HG03064 (cell line): ENCODE measurements around the gene WDTC1.
"Not testable (repeated sequence)": the region's sequence is repeated elsewhere in the genome, so short reads cannot be mapped to it uniquely, and the experiment has no call there.

Source experiments
- ATAC-seq: cut with Tn5 transposase; IDR thresholded peaks from one replicate; pipeline ENCODE4 v1.9.1; 2021; ENCODE audit warnings: low read depth; ENCODE audit not compliant: unreplicated experiment

Gene WDTC1, protein sequence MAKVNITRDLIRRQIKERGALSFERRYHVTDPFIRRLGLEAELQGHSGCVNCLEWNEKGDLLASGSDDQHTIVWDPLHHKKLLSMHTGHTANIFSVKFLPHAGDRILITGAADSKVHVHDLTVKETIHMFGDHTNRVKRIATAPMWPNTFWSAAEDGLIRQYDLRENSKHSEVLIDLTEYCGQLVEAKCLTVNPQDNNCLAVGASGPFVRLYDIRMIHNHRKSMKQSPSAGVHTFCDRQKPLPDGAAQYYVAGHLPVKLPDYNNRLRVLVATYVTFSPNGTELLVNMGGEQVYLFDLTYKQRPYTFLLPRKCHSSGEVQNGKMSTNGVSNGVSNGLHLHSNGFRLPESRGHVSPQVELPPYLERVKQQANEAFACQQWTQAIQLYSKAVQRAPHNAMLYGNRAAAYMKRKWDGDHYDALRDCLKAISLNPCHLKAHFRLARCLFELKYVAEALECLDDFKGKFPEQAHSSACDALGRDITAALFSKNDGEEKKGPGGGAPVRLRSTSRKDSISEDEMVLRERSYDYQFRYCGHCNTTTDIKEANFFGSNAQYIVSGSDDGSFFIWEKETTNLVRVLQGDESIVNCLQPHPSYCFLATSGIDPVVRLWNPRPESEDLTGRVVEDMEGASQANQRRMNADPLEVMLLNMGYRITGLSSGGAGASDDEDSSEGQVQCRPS

DNA sequence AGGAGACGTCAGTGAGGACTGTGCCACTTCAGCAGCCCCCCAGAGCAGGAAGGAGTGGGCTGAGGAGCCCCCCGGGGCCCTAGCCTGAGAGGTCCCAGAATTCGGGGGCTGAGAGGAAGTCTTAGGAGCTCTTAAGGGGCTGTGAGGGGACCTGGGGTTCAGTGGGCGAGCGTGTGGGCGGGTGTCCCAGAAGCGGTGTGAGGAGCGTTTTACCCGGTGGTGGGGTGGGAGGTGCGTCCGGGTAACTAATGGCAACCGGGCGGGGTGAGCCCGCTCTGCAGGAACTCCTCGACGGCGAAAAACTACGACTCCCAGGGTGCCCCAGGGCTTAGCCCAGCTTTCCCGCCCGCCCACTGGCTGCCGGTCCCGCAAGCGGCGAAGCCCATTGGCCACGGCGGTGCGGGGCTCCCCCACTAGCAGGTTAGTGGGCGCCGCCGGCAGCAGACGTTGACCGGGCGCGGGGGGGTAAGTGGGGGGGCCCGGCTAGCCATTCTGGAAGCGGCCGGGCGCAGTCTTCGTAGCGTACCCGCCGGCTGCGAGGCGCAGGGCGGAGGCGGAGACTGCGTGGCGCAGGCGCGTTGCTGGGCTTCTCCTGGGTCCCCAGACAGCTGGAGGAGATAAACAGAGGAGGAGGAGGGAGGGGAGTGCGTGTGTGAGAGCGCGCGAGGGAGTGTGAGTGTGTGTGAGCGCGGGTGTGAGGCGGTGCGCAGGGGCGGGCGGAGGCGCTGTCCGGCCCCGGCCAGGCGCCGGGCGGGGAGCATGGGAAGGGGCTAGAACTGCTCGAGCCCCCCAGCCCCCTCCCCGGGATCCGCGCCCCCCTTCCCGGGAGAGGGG lies at the start of gene WDTC1:
WDTC1 (plus strand) TSS at position 584 of the 834 bp plus-strand sequence. CDS start 26,423 bp downstream, outside the sequence.
- peak; percentile 90 for ATAC-seq

DNA sequence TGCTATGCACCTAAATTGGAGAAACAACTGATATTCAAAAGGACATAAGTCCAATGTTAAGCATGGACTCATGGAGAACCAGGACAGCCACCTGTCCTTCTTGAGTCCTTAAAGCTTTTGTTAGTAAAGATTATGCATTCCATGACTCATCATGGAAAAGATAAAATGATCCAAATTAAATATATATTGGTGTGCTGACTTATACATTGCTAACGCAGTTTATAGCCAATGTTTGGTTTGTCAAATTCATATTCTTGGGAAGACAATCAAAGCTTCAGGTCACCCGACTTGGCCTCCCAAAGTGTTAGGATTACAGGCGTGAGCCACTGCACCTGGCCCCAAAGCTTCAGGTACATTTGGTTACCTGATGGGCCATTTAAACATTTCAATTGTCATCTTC lies 49.8 kb upstream of the WDTC1 start:
- not testable (repeated sequence) for ATAC-seq

- no peak for ATAC-seq
These were observed 42.3 kb upstream of the WDTC1 start for GRCh38 chr1:27192039-27192529.

- ATAC-seq: no peak
These were observed 41.2 kb upstream of the WDTC1 start for GRCh38 chr1:27193194-27193593.

DNA sequence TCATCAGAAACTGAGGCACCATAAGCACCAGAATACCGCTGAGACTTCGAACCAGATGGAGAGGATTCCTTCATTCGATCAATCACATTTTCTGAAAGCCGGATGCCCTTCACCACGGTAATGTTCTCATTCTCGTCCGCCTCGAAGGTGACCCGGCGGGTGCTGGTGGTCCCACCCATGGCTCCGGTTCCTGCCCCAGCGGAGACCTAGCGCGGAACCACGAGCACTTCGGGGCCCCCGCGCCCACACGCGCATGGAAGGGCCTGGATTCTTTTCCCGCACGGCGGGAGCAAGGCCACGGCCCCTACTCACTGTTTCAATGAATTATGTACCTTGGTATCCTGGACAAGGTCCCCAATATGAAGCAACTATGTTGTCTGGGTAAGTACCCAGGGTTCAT lies 33.1 kb upstream of the WDTC1 start:
- no peak for ATAC-seq

DNA sequence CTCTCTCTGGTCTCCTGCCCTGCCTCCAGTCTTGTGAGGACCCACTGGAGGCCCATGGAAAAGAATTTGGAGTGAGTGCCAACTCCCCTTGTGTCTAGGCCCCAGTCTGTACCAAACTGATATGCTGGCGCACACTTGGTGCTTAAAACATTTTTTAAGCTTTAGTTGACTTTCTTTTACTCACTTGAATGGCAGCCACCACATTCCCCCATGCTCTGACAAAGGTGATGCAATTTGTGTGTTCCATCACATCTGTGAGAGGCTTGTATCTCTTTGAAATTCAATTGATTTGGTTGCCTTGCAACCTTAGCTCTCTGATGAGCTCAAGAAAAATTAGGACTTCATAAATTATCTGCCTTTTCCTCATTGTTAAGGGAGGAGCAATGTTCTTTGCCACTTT lies 30.5 kb upstream of the WDTC1 start:
- no peak for ATAC-seq

DNA sequence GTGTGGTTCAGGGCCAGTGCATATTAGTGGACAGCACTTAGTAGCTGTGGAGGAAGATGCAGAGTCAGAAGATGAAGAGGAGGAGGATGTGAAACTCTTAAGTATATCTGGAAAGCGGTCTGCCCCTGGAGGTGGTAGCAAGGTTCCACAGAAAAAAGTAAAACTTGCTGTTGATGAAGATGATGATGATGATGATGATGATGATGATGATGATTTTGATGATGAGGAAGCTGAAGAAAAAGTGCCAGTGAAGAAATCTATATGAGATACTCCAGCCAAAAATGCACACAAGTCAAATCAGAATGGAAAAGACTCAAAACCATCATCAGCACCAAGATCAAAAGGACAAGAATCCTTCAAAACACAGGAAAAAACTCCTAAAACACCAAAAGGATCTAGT lies 27.2 kb upstream of the WDTC1 start:
- ATAC-seq: not testable (repeated sequence)

DNA sequence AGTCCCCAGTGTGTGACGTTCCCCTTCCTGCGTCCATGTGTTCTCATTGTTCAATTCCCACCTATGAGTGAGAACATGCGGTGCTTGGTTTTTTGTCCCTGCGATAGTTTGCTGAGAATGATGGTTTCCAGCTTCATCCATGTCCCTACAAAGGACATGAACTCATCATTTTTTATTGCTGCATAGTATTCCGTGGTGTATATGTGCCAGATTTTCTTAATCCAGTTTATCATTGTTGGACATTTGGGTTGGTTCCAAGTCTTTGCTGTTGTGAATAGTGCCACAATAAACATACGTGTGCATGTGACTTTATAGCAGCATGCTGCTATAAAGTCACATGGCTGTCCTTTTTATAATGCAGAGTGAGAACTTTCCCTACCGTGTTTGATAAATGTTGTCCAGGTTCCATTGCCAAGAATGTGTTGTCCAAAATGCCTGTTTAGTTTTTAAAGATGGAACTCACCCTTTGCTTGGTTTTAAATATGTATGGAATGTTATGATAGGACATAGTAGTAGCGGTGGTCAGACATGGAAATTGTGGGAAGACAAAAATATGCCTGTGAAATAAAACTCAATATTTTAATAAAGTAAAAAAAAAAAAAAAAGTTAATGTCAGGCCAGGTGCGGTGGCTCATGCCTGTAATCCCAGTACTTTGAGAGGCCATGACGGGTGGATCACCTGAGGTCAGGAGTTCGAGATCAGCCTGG lies 26.1 kb upstream of the WDTC1 start:
- ATAC-seq: not testable (repeated sequence)

GRCh38 chr1:27216466-27216865 lies 18.0 kb upstream of the WDTC1 start:
- ATAC-seq: no peak

DNA sequence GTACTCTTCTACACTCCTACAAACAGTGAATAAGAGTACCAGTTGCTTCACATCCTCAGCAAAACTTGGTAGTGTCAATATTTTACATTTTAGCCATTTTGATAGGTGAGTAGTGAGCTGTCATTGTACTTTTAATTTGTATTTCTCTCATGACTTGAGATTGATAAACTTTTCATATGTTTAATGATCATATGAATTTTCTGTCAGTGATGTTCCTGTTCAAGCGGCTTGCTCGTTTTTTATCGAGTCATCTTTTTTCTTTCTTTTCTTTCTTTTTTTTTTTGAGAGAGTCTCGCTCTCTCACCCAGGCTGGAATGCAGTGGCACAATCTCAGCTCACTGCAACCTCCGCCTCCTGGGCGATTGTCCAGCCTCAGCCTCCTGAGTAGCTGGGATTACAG lies 17.0 kb upstream of the WDTC1 start:
- no peak for ATAC-seq

DNA sequence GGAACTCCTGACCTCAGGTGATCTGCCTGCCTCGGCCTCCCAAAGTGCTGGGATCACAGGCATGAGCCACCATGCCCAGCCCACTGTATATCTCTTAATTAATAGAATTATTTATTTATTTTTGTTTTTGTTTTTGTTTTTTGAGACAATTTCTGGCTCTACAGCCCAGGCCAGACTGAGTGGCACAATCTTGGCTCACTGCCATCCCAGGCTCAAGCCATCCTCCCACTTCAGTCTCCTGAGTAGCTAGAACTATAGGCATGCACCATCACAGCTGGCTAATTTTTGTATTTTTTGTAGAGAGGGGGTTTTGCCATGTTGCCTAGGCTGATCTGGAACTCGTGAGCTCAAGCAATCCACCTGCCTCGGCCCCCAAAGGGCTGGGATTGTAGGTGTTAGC lies 15.7 kb upstream of the WDTC1 start:
- ATAC-seq: no peak

DNA sequence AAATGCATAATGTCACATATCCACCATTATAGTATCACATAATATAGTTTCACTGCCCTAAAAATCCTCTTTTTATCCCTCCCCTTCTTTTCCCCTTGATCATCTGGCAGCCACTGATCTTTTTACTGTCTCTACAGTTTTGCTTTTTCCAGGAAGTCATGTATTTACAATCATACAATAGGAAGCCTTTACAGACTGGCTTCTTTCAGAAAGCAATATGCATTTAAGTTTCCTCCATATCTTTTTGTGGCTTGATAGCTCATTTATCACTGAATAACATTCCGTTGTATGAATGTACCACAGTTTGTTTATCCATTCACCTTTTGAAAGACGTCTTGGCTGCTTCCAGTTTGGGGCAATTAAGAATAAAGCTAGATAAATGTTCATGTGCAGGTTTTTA lies 14.3 kb upstream of the WDTC1 start:
- no peak for ATAC-seq

- not testable (repeated sequence) for ATAC-seq
These were observed 13.5 kb upstream of the WDTC1 start for GRCh38 chr1:27220702-27221497.

- no peak for ATAC-seq
These were observed 8.8 kb upstream of the WDTC1 start for GRCh38 chr1:27225621-27226020.

DNA sequence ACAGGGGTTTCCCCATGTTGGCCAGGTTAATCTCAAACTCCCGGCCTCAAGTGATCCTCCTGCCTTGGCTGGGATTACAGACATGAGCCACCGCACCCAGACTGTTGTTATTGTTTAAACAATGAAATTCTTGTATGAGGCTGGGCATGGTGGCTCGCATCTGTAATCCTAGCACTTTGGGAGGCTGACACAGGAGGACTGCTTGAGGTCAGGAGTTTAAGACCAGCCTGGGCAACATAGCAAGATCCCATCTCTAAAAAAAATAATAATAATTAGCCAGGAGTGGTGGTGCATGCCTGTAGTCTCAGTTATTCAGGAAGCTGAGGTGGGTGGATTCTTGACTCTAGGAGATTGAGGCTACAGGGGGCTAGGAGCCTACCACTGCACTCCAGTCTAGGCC lies 6.7 kb upstream of the WDTC1 start:
- ATAC-seq: no peak

- no peak for ATAC-seq
These were observed 774 bp upstream of the WDTC1 start for GRCh38 chr1:27233667-27234048.

DNA sequence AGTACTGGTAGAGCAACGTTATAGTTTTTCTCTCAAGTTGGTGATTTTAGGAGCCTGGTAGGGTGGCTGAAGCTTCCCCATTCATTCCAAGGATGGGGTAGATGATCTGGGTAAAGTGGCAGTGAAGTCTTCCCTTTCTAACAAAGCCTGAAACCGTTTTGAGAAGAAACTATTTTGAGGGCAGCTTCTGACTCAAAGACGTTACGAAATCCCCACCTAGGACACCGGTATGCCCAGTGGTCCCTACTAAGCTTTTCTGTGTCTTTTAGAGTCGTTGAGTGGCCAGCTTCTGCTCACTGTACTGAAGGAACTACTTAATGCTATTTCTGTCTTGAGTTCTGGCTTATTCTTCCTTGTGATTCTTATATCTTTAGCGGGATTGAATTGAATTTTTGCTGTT lies 1.4 kb downstream of the WDTC1 start:
- ATAC-seq: no peak

DNA sequence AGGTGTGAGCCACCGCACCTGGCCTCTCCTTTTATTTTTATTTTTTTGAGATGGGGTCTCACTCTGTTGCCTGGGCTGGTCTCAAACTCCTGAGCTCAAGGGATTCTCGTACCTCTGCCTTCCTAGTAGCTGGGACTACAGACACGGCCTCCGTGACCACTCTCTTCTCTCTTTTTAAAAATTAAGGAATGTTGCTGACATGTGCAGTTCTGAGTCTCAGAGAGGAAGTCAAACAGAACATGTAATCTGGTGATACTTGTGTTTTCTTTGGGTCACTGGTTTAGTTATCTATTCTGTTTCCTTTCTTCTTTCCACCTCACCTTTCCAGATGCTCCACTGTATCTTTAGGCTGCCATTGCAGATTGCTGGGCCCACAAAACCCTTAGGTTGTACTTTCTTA lies 2.7 kb downstream of the WDTC1 start:
- no peak for ATAC-seq

DNA sequence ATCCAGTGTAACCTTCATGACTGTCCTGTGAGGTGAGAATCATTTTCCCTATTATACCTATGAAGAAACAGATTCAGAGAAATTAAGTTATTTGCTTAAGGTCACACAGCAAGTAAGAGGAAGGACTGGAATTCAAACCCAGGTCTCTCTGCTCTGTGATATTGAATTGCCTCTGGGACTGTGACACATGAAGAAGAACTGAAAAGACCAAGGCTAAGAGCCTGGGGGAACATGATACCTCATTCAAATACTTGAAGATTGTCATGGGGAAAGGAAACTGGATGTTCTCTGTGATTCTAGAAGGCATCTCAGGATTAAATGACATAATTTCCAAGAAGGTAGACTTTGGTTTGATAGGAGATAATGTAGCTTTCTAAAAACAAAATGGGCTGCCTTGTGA lies 3.6 kb downstream of the WDTC1 start:
- no peak for ATAC-seq

DNA sequence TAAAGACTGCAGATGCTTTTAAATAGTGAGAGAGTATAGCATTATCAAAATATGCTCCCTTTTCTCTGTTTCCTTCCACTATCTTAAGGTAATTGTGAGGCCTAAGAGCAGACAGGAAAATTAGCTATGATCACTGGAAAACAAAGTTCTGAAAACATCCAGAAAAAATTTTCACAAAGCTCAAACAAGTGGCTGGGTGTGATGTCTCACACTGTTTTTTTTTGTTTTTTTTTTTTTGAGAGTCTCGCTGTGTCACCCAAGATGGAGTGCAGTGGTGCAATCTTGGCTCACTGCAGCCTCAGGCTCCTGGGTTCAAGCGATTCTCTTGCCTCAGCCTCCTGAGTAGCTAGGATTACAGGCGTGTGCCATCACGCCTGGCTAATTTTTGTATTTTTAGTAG lies 7.2 kb downstream of the WDTC1 start:
- ATAC-seq: no peak
